ENCODE measurements around the gene RGCC.

DNA sequence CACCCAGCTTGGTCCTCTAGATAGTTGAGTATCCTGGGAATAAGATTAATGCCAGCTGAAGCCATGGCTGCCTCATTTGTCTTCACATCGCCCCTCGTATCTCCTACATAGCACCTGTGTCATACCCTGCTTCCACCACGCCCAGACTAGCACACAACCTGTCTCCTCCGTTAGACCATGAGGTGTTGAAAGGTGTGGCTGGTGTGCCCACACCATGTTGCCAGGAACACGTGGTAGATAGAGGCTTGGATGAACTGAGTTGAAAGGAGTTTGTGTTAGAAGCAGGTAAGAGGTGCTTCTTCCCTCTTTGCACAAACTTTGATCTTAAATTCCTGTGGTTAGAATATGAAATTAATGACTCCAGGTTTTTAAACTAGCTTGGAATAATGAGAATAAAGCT is 40.1 kb downstream of the RGCC start:
- TF ChIP-seq, protein P1, sequence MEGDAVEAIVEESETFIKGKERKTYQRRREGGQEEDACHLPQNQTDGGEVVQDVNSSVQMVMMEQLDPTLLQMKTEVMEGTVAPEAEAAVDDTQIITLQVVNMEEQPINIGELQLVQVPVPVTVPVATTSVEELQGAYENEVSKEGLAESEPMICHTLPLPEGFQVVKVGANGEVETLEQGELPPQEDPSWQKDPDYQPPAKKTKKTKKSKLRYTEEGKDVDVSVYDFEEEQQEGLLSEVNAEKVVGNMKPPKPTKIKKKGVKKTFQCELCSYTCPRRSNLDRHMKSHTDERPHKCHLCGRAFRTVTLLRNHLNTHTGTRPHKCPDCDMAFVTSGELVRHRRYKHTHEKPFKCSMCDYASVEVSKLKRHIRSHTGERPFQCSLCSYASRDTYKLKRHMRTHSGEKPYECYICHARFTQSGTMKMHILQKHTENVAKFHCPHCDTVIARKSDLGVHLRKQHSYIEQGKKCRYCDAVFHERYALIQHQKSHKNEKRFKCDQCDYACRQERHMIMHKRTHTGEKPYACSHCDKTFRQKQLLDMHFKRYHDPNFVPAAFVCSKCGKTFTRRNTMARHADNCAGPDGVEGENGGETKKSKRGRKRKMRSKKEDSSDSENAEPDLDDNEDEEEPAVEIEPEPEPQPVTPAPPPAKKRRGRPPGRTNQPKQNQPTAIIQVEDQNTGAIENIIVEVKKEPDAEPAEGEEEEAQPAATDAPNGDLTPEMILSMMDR (conservative IDR thresholded peaks at IDR 0.05): no peak
- no peak for TF ChIP-seq EZH2 (IDR thresholded peaks at IDR 0.05; ENCODE audit: low read depth)
